K562 (cell line): ENCODE results near the gene PACSIN1. TPM values are rescaled to one million over a fixed set of nuclear protein-coding genes. Genes with fewer than 3 reads are reported as not detected.

ENCODE experiments used
- CHAMP1 ChIP-seq: fragments of 450-650 bp; IDR thresholded peaks from 2 replicates; pipeline ENCODE4 v1.6.1; 2016; ENCODE audit warnings: mild to moderate bottlenecking
- CHD2 ChIP-seq: IDR thresholded peaks from 2 replicates; pipeline ENCODE4 v1.6.1; 2011; ENCODE audit warnings: low read depth, low read length
- EWSR1 ChIP-seq: fragments of 450-650 bp; IDR thresholded peaks from 2 replicates; pipeline ENCODE4 v1.6.1; 2018; ENCODE audit warnings: borderline replicate concordance, mild to moderate bottlenecking, low read depth, moderate library complexity; ENCODE audit not compliant: partially characterized antibody
- KDM1A ChIP-seq, 2 experiments: fragments of 450-650 bp; IDR thresholded peaks; 2 replicates each; pipeline ENCODE4 v1.6.1; 2016; ENCODE audit warnings: mild to moderate bottlenecking in 2 of 2
- MBD2 ChIP-seq: sonication (generic); IDR thresholded peaks from 2 replicates; pipeline ENCODE4 v1.6.1; 2016; ENCODE audit warnings: low read depth, borderline replicate concordance
- MCM3 ChIP-seq: fragments of 450-650 bp; IDR thresholded peaks from 2 replicates; pipeline ENCODE4 v1.6.1; 2016
- PHF20 ChIP-seq: fragments of 450-650 bp; IDR thresholded peaks from 2 replicates; pipeline ENCODE4 v1.6.1; 2018; ENCODE audit not compliant: partially characterized antibody
- POLR2AphosphoS2 ChIP-seq: IDR thresholded peaks from 2 replicates; pipeline ENCODE4 v1.6.1; 2012; ENCODE audit warnings: low read length, improper control_type of control experiment
- RFX5 ChIP-seq: IDR thresholded peaks from 2 replicates; pipeline ENCODE4 v1.6.1; 2011; ENCODE audit warnings: low read depth, mild to moderate bottlenecking, improper control_type of control experiment, low read length
- RFX7 ChIP-seq: fragments of 250-450 bp; sonication (Bioruptor Pico); IDR thresholded peaks from 2 replicates; pipeline ENCODE4 v1.5.1; 2021; ENCODE audit warnings: mild to moderate bottlenecking
- SETDB1 ChIP-seq: IDR thresholded peaks from one replicate; pipeline ENCODE4 v1.6.1; 2012; ENCODE audit warnings: low read length, control low read depth, inconsistent platforms
- SIX5 ChIP-seq, 2 experiments: IDR thresholded peaks; 2 replicates each; pipeline ENCODE4 v1.6.1; 2011; ENCODE audit warnings: low read length in 2 of 2, borderline replicate concordance in 1 of 2, low read depth in 1 of 2, mild to moderate bottlenecking in 1 of 2, moderate library complexity in 1 of 2; ENCODE audit not compliant: insufficient read depth in 1 of 2
- ZNF3 ChIP-seq: fragments of 250-450 bp; sonication (Bioruptor Pico); IDR thresholded peaks from 2 replicates; pipeline ENCODE4 v1.5.0; 2021; ENCODE audit warnings: mild to moderate bottlenecking, moderate library complexity
- polyA plus RNA-seq, 8 experiments: library from polyadenylated mRNA; depleted of rRNA in 4 of 8; stranded (reverse) in 5 of 8; unstranded in 3 of 8; fragments of >200 nt; fragmentation: Nextera tagmentation in 2 of 8; fragmentation: Illumina TruSeq in 1 of 8; extraction: Ambion mirVana in 2 of 8; extraction: Trizol in 1 of 8; gene quantifications; 2 replicates each; pipeline versions ENCODE4 v1.2.1 to v1.2.3, GENCODE V29; 2011 to 2014; ENCODE audit warnings: inconsistent platforms in 1 of 8, missing spikeins in 1 of 8
- total RNA-seq, 7 experiments: library from RNA; depleted of rRNA in 6 of 7; stranded (reverse); fragments of >200 nt in 6 of 7; fragmentation: Illumina TruSeq in 2 of 7; extraction: Trizol in 2 of 7; gene quantifications; 2 replicates each; pipeline versions ENCODE4 v1.2.1 to v1.2.3, GENCODE V29; 2011 to 2021; ENCODE audit warnings: low replicate concordance in 1 of 7
- TF ChIP-seq, protein P1 (sequence below): fragments of 450-650 bp; IDR thresholded peaks from 2 replicates; pipeline ENCODE4 v1.6.1; 2016; ENCODE audit warnings: missing biosample characterization, missing genetic modification characterization
- TF ChIP-seq, protein P2 (sequence below): fragments of 250-450 bp; sonication (Bioruptor Pico); IDR thresholded peaks from 2 replicates; pipeline ENCODE4 v1.4.0; 2020; ENCODE audit warnings: borderline replicate concordance
- TF ChIP-seq, protein P3 (sequence below): fragments of 250-450 bp; sonication (Bioruptor Pico); IDR thresholded peaks from 2 replicates; pipeline ENCODE4 v1.5.0; 2020; ENCODE audit warnings: mild to moderate bottlenecking, borderline replicate concordance
- TF ChIP-seq, protein P4 (sequence below): IDR thresholded peaks from 2 replicates; pipeline ENCODE4 v1.6.1; 2016; ENCODE audit warnings: missing genetic modification characterization, missing compliant biosample characterization
- TF ChIP-seq, protein P5 (sequence below): fragments of 250-450 bp; sonication (Bioruptor Pico); IDR thresholded peaks from 2 replicates; pipeline ENCODE4 v1.8.0; 2022; ENCODE audit warnings: inconsistent platforms

Gene PACSIN1
- total and polyA plus RNA-seq, 9 of the 15 experiments (the other 6 are each of a cell fraction or from before 2014, with no cell fraction given) = 0.01 to 1.7 (median 0.45) TPM

GRCh38 chr6:34562861-34563512 lies 97.1 kb downstream of the PACSIN1 start (continued):
- TF ChIP-seq CHAMP1 = 0 out of 2 replicates have a peak, but pooled peaks have one; percentile 32
- TF ChIP-seq, protein P1, sequence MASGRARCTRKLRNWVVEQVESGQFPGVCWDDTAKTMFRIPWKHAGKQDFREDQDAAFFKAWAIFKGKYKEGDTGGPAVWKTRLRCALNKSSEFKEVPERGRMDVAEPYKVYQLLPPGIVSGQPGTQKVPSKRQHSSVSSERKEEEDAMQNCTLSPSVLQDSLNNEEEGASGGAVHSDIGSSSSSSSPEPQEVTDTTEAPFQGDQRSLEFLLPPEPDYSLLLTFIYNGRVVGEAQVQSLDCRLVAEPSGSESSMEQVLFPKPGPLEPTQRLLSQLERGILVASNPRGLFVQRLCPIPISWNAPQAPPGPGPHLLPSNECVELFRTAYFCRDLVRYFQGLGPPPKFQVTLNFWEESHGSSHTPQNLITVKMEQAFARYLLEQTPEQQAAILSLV (tag) = no peak
- no peak for TF ChIP-seq RFX5
- TF ChIP-seq, protein P2, sequence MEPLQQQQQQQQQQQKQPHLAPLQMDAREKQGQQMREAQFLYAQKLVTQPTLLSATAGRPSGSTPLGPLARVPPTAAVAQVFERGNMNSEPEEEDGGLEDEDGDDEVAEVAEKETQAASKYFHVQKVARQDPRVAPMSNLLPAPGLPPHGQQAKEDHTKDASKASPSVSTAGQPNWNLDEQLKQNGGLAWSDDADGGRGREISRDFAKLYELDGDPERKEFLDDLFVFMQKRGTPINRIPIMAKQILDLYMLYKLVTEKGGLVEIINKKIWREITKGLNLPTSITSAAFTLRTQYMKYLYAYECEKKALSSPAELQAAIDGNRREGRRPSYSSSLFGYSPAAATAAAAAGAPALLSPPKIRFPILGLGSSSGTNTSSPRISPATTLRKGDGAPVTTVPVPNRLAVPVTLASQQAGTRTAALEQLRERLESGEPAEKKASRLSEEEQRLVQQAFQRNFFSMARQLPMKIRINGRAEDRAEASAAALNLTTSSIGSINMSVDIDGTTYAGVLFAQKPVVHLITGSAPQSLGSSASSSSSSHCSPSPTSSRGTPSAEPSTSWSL (CRISPR knock-in tag) = no peak
- peak; percentile 75; the same call in 1 of the 2 replicates for TF ChIP-seq MBD2
- TF ChIP-seq PHF20 = no peak
- no peak for TF ChIP-seq SETDB1
- TF ChIP-seq, protein P3, sequence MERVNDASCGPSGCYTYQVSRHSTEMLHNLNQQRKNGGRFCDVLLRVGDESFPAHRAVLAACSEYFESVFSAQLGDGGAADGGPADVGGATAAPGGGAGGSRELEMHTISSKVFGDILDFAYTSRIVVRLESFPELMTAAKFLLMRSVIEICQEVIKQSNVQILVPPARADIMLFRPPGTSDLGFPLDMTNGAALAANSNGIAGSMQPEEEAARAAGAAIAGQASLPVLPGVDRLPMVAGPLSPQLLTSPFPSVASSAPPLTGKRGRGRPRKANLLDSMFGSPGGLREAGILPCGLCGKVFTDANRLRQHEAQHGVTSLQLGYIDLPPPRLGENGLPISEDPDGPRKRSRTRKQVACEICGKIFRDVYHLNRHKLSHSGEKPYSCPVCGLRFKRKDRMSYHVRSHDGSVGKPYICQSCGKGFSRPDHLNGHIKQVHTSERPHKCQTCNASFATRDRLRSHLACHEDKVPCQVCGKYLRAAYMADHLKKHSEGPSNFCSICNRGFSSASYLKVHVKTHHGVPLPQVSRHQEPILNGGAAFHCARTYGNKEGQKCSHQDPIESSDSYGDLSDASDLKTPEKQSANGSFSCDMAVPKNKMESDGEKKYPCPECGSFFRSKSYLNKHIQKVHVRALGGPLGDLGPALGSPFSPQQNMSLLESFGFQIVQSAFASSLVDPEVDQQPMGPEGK (CRISPR knock-in tag) = no peak
- TF ChIP-seq RFX7 = no peak
- TF ChIP-seq, protein P4, sequence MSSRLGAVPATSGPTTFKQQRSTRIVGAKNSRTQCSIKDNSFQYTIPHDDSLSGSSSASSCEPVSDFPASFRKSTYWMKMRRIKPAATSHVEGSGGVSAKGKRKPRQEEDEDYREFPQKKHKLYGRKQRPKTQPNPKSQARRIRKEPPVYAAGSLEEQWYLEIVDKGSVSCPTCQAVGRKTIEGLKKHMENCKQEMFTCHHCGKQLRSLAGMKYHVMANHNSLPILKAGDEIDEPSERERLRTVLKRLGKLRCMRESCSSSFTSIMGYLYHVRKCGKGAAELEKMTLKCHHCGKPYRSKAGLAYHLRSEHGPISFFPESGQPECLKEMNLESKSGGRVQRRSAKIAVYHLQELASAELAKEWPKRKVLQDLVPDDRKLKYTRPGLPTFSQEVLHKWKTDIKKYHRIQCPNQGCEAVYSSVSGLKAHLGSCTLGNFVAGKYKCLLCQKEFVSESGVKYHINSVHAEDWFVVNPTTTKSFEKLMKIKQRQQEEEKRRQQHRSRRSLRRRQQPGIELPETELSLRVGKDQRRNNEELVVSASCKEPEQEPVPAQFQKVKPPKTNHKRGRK (tag) = no peak
- no peak for TF ChIP-seq EWSR1
- no peak for TF ChIP-seq CHD2
- TF ChIP-seq POLR2AphosphoS2 = no peak
- peak; percentile 89 to 92 for TF ChIP-seq KDM1A (IDR thresholded peaks at IDR 0.05)
- no peak for TF ChIP-seq ZNF3 (CRISPR knock-in tag)
- no peak for TF ChIP-seq MCM3
- TF ChIP-seq SIX5 (IDR thresholded peaks at IDR 0.05; ENCODE audit: borderline replicate concordance in 1 of 2, insufficient read depth in 1 of 2, low read depth in 1 of 2, low read length in 2 of 2) = no peak
- TF ChIP-seq, protein P5, sequence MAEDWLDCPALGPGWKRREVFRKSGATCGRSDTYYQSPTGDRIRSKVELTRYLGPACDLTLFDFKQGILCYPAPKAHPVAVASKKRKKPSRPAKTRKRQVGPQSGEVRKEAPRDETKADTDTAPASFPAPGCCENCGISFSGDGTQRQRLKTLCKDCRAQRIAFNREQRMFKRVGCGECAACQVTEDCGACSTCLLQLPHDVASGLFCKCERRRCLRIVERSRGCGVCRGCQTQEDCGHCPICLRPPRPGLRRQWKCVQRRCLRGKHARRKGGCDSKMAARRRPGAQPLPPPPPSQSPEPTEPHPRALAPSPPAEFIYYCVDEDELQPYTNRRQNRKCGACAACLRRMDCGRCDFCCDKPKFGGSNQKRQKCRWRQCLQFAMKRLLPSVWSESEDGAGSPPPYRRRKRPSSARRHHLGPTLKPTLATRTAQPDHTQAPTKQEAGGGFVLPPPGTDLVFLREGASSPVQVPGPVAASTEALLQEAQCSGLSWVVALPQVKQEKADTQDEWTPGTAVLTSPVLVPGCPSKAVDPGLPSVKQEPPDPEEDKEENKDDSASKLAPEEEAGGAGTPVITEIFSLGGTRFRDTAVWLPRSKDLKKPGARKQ (CRISPR knock-in tag) = no peak
